Colonic mucosa (tissue), 4 donors: ENCODE results near the gene PBX1. TPM values are rescaled to one million over a fixed set of nuclear protein-coding genes. Genes with fewer than 3 reads are reported as not detected.

ENCODE experiments used
- DNase-seq: peaks from one replicate; pipeline ENCODE4 v3.0.0-alpha.2; 2020
- H3K27ac ChIP-seq: fragments of 200-600 bp; one replicate; pipeline ENCODE4 v1.8.0; 2021
- H3K27me3 ChIP-seq: fragments of 200-600 bp; one replicate; pipeline ENCODE4 v1.8.0; 2021
- H3K36me3 ChIP-seq: fragments of 200-600 bp; one replicate; pipeline ENCODE4 v1.8.0; 2021
- H3K4me1 ChIP-seq: fragments of 200-600 bp; one replicate; pipeline ENCODE4 v1.8.0; 2021; ENCODE audit warnings: mild to moderate bottlenecking
- H3K4me3 ChIP-seq: fragments of 200-600 bp; one replicate; pipeline ENCODE4 v1.8.0; 2021
- H3K9ac ChIP-seq, 2 donors: one replicate each; pipeline ENCODE4 v1.7.0; 2013; ENCODE audit warnings: control low read depth in 2 of 2, low read depth in 2 of 2, low read length in 2 of 2
- H3K9me3 ChIP-seq: fragments of 200-600 bp; one replicate; pipeline ENCODE4 v1.8.0; 2021
- CTCF ChIP-seq: fragments of 200-600 bp; IDR thresholded peaks from one replicate; pipeline ENCODE4 v1.8.0; 2022; ENCODE audit warnings: antibody characterized with exemption, mild to moderate bottlenecking
- intact Hi-C: fragments of 100-400 bp; cut with DNase I; formaldehyde crosslinking; loops from one replicate; pipeline ENCODE4 v1.14.1; 2022
- total RNA-seq, 2 donors: library from RNA; stranded (reverse); fragmentation: NEBNext Ultra II Directional in 1 of 2; extraction: Animal tissue kit (Norgen Biotek cat#: 25700) in 1 of 2; gene quantifications; one replicate each; pipeline ENCODE4 v1.2.1, GENCODE V29; 2021
- donor health status: healthy.
- donor health status: DM: no; HTN: no; CAD: no.
- donor health status: DM: no; HTN: no; CAD: no.

The PBX1 gene
- total RNA-seq, 2 donors from 2014 or later: 27.2 to 53.7 TPM

- no peaks in the 10 kb centered on the region for H3K27me3 ChIP-seq
- no peak overlapping the region for H3K4me3 ChIP-seq
- H3K9ac ChIP-seq: no peak overlapping the region
- no peak for TF ChIP-seq CTCF
- no peaks in the 10 kb centered on the region for H3K36me3 ChIP-seq
- H3K27ac ChIP-seq: no peak overlapping the region
- no peaks in the 10 kb centered on the region for H3K4me1 ChIP-seq
- intact Hi-C loops: no loop called here
- DNase-seq: no peak
- no peaks in the 10 kb centered on the region for H3K9me3 ChIP-seq
Observed at GRCh38 chr1:164755690-164756089, 196.7 kb downstream of the PBX1 start.

GRCh38 chr1:164756741-164757140, 197.8 kb downstream of the PBX1 start:
- no peak overlapping the region for H3K27ac ChIP-seq
- no peak overlapping the region for H3K4me3 ChIP-seq
- no peaks in the 10 kb centered on the region for H3K27me3 ChIP-seq
- no peaks in the 10 kb centered on the region for H3K9me3 ChIP-seq
- H3K9ac ChIP-seq: no peak overlapping the region
- no peak for TF ChIP-seq CTCF
- H3K36me3 ChIP-seq: no peaks in the 10 kb centered on the region
- intact Hi-C loops: no loop called here
- no peaks in the 10 kb centered on the region for H3K4me1 ChIP-seq
- DNase-seq: no peak

- Histone ChIP-seq H3K9ac (no peak overlapping the region), H3K4me1 (no peaks in the 10 kb centered on the region), H3K27me3 (no peaks in the 10 kb centered on the region), H3K9me3 (no peaks in the 10 kb centered on the region), H3K36me3 (no peaks in the 10 kb centered on the region), H3K27ac (no peak overlapping the region), H3K4me3 (no peak overlapping the region)
- no peak for TF ChIP-seq CTCF
- no peak for DNase-seq
- intact Hi-C loops: no loop called here
Observed at GRCh38 chr1:164757625-164758024, 198.6 kb downstream of the PBX1 start.

GRCh38 chr1:164759144-164759920, 200.3 kb downstream of the PBX1 start:
- H3K9ac ChIP-seq: no peak overlapping the region
- TF ChIP-seq CTCF: no peak
- no peaks in the 10 kb centered on the region for H3K36me3 ChIP-seq
- H3K27me3 ChIP-seq: no peaks in the 10 kb centered on the region
- intact Hi-C loops: no loop called here
- H3K27ac ChIP-seq: no peak overlapping the region
- no peaks in the 10 kb centered on the region for H3K4me1 ChIP-seq
- H3K4me3 ChIP-seq: no peak overlapping the region
- DNase-seq: no peak
- H3K9me3 ChIP-seq: no peaks in the 10 kb centered on the region

- intact Hi-C loops: no loop called here
- Histone ChIP-seq H3K4me3 (no peak overlapping the region), H3K4me1 (no peaks in the 10 kb centered on the region), H3K9me3 (no peaks in the 10 kb centered on the region), H3K27me3 (no peaks in the 10 kb centered on the region), H3K9ac (no peak overlapping the region), H3K27ac (no peak overlapping the region), H3K36me3 (no peaks in the 10 kb centered on the region)
- no peak for DNase-seq
- TF ChIP-seq CTCF: no peak
Observed at GRCh38 chr1:164759979-164760469, 201.0 kb downstream of the PBX1 start.
